Endothelial cell of umbilical vein (primary cell): ENCODE measurements around the gene ZNF786. TPM values are rescaled to one million over a fixed set of nuclear protein-coding genes. Genes with fewer than 3 reads are reported as not detected.

Experiments
- BruUV-seq: library from RNA; stranded (reverse); fragments of 400-500 nt; replicated peaks from 2 replicates; lab custom pipeline; 2021; lab: Mats Ljungman, UMichigan
- CTCF ChIA-PET: fragments of 300-600, 350-600 bp; sonication (Branson Sonifier 250); formaldehyde crosslinking; loops from one replicate; lab custom pipeline; 2021; ENCODE audit warnings: antibody characterized with exemption, inconsistent platforms; lab: Charles Lee
- POLR2A ChIA-PET: fragments of 300-600, 350-600 bp; sonication (Branson Sonifier 250); formaldehyde crosslinking; loops from one replicate; lab custom pipeline; 2021; ENCODE audit warnings: antibody characterized with exemption, inconsistent platforms; lab: Charles Lee
- DNase-seq: peaks from one replicate; pipeline ENCODE4 v3.0.0-alpha.2; 2011; ENCODE audit warnings: low read depth, low spot score
- FAIRE-seq: peaks from 2 replicates; lab custom pipeline; 2011; peaks lifted over from hg19 to GRCh38; lab: Jason Lieb, UNC
- H2AFZ ChIP-seq: 2 replicates; pipeline ENCODE4 v1.6.0; 2012; ENCODE audit warnings: low read depth, low read length, control low read depth, inconsistent platforms
- H3K27ac ChIP-seq: 2 replicates; pipeline ENCODE4 v1.5.1; 2011; ENCODE audit warnings: low read depth, mild to moderate bottlenecking, control low read depth, low read length, moderate library complexity; ENCODE audit not compliant: insufficient read depth
- H3K27me3 ChIP-seq, 2 experiments: 2 replicates each; pipeline versions ENCODE4 v1.6.0 to v1.6.1; 2011; ENCODE audit warnings: low read length in 2 of 2, mixed read lengths in 1 of 2; ENCODE audit not compliant: control insufficient read depth in 2 of 2, insufficient read depth in 2 of 2
- H3K36me3 ChIP-seq, 2 experiments: 2 replicates in 1 of 2; 3 replicates in 1 of 2; pipeline ENCODE4 v1.5.1; 2011; ENCODE audit warnings: low read length in 2 of 2, mild to moderate bottlenecking in 1 of 2, moderate library complexity in 1 of 2; ENCODE audit not compliant: control insufficient read depth in 2 of 2, insufficient read depth in 2 of 2; ENCODE audit errors: extremely low read depth in 1 of 2
- H3K4me1 ChIP-seq: 3 replicates; pipeline ENCODE4 v1.5.1; 2011; ENCODE audit warnings: mild to moderate bottlenecking, low read length; ENCODE audit not compliant: control insufficient read depth, insufficient read depth; ENCODE audit errors: extremely low read depth
- H3K4me2 ChIP-seq: 2 replicates; pipeline ENCODE4 v1.6.1; 2011; ENCODE audit warnings: low read length, control low read depth, mixed read lengths; ENCODE audit not compliant: insufficient read depth
- H3K4me3 ChIP-seq, 3 experiments: fragments of 200-600 bp in 1 of 3; sonication (generic), shearing (Covaris generic) in 1 of 3; replicated peaks in 1 of 3; 2 replicates each; pipeline ENCODE4 v1.5.1; 2011 to 2016; ENCODE audit warnings: control low read depth in 3 of 3, low read length in 3 of 3, mild to moderate bottlenecking in 2 of 3, inconsistent platforms in 1 of 3, low read depth in 1 of 3, moderate library complexity in 1 of 3; ENCODE audit not compliant: insufficient read depth in 1 of 3
- H3K79me2 ChIP-seq: 2 replicates; pipeline ENCODE4 v1.6.0; 2012; ENCODE audit warnings: low read length, inconsistent platforms; ENCODE audit not compliant: control insufficient read depth, insufficient read depth
- H3K9ac ChIP-seq: replicated peaks from 2 replicates; pipeline ENCODE3; 2011; ENCODE audit warnings: low read length, control low read depth; ENCODE audit not compliant: insufficient read depth; ENCODE audit errors: extremely low read depth
- H3K9me1 ChIP-seq: replicated peaks from 3 replicates; pipeline ENCODE4 v1.6.0; 2011; ENCODE audit warnings: mild to moderate bottlenecking, low read length; ENCODE audit not compliant: control insufficient read depth, insufficient read depth; ENCODE audit errors: extremely low read depth
- H3K9me3 ChIP-seq: replicated peaks from 2 replicates; pipeline ENCODE4 v1.5.1; 2012; ENCODE audit warnings: low read length, inconsistent platforms; ENCODE audit not compliant: control insufficient read depth, insufficient read depth
- H4K20me1 ChIP-seq: replicated peaks from 2 replicates; pipeline ENCODE3; 2011; ENCODE audit warnings: mild to moderate bottlenecking, low read length; ENCODE audit not compliant: control insufficient read depth, insufficient read depth; ENCODE audit errors: extremely low read depth
- EZH2 ChIP-seq: IDR thresholded peaks from 2 replicates; pipeline ENCODE4 v1.6.1; 2012; ENCODE audit warnings: borderline replicate concordance, low read depth, mild to moderate bottlenecking, moderate library complexity, low read length, inconsistent platforms; ENCODE audit not compliant: severe bottlenecking
- FOS ChIP-seq: IDR thresholded peaks from 2 replicates; pipeline ENCODE4 v1.6.1; 2011; ENCODE audit warnings: mild to moderate bottlenecking, low read length, moderate library complexity, borderline replicate concordance; ENCODE audit not compliant: insufficient read depth
- GATA2 ChIP-seq: IDR thresholded peaks from 2 replicates; pipeline ENCODE4 v1.7.0; 2011; ENCODE audit warnings: low read depth, mild to moderate bottlenecking, moderate library complexity, mixed read lengths, low read length; ENCODE audit not compliant: insufficient read length, insufficient read depth
- JUN ChIP-seq: IDR thresholded peaks from 2 replicates; pipeline ENCODE4 v1.6.1; 2011; ENCODE audit warnings: borderline replicate concordance, low read depth; ENCODE audit not compliant: insufficient read length, insufficient read depth
- MYC ChIP-seq: IDR thresholded peaks from one replicate; pipeline ENCODE4 v1.6.1; 2011; ENCODE audit warnings: mild to moderate bottlenecking, low read depth, low read length
- POLR2A ChIP-seq: IDR thresholded peaks from 2 replicates; pipeline ENCODE4 v1.6.1; 2012; ENCODE audit warnings: low read depth, mild to moderate bottlenecking, control low read depth, low read length
- POLR2AphosphoS5 ChIP-seq: IDR thresholded peaks from 2 replicates; pipeline ENCODE4 v1.6.1; 2012; ENCODE audit warnings: low read depth, mild to moderate bottlenecking, control low read depth, low read length, moderate library complexity; ENCODE audit not compliant: insufficient read depth
- dilution Hi-C: fragments of 300-500 bp; cut with MboI; formaldehyde crosslinking; loops from one replicate; pipeline ENCODE4 v1.15.0; 2019; ENCODE audit warnings: low sequenced_read_pairs; ENCODE audit not compliant: extremely low pct_ligation_motif_present
- intact Hi-C: fragments of 100-400 bp; cut with micrococcal nuclease; formaldehyde crosslinking; loops from one replicate; pipeline ENCODE4 v1.10.0; 2022
- polyA plus RNA-seq, 4 experiments: library from polyadenylated mRNA; depleted of rRNA in 3 of 4; stranded (reverse) in 3 of 4; unstranded in 1 of 4; fragments of >200 nt; gene quantifications; 2 replicates each; pipeline versions ENCODE4 v1.2.1 to v1.2.3, GENCODE V29; 2011 to 2012; ENCODE audit warnings: missing spikeins in 1 of 4
- total RNA-seq: library from RNA; stranded (reverse); gene quantifications from 2 replicates; pipeline ENCODE4 v1.2.3, GENCODE V29; 2021
- TF ChIP-seq, protein P1 (sequence below), 2 donors: IDR thresholded peaks; 1 replicate in 1 of 2; 2 replicates in 1 of 2; pipeline ENCODE4 v1.5.1; 2011; ENCODE audit warnings: low read length in 2 of 2, mild to moderate bottlenecking in 2 of 2, moderate library complexity in 2 of 2, control low read depth in 1 of 2, inconsistent platforms in 1 of 2, low read depth in 1 of 2; ENCODE audit not compliant: insufficient read depth in 1 of 2; ENCODE audit errors: extremely low read depth in 1 of 2
- TF ChIP-seq, protein P2 (sequence below): IDR thresholded peaks from 2 replicates; pipeline ENCODE4 v1.6.1; 2011; ENCODE audit not compliant: insufficient read depth, insufficient read length

Gene ZNF786
- total and polyA plus RNA-seq, 2 donors (not counting 3 experiments of a cell fraction or from before 2014, with no cell fraction given) = 2.8 to 5.9 TPM

DNA sequence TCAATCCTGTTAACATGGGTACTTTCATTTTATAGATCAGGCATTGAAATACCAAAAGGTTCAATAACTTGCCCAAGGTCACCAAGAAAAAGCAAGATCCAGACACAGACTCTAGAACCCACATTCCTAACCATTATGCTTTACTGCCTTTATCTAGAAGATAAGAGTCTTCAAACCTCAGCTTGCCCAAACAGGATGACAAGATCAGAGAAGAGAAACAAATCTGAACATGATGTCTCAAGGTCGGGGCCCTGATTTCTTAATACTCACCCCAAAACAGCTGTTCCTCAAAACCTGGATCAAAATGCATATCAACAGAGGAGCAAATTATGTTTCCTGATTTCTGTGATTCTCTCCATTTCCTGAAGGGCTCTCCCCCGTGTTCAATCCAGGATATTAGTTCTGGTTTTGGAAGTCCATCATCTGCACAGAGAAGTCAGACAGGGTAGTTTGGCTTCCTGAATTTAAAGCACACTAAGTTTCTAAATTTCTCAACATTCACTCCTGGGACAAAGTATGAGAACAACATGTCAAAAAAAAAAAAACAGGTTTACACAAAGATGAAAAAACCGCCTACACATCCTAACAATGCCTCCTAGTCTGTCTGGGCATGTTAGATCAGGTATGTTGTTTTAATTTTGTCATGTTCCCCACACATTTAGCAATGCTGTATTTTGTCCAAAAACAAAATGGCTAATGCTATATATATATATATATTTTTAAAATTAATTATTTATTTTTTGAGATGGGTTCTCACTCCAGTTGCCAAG is 16.2 kb downstream of the ZNF786 start:
- FAIRE-seq = no peak

DNA sequence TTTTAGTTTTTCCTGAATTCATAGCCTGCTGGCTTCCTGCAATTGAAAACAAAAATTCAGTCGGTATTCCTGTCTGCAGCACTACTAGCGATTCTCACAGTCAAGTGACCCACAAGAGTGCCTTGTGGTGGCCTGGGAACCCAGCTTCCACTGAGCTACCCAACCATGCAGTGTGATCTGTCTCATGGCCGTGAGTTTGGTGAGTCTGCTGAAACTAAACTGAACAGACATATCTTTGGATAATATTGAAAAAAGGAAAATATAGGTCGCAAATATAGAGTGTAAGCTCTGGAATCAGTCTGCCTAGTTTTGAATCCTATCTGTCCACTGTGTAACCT is 18.1 kb downstream of the ZNF786 start:
- intact Hi-C loops (no loop called here), dilution Hi-C loops (no loop called here)
- no peaks in the 10 kb centered on the region for H3K9me1 ChIP-seq
- no peak overlapping the region for H2AFZ ChIP-seq
- H3K4me1 ChIP-seq = no peaks in the 10 kb centered on the region
- no peaks in the 10 kb centered on the region for H4K20me1 ChIP-seq
- no peak overlapping the region for H3K4me2 ChIP-seq
- DNase-seq = no peak
- ChIA-PET CTCF (interaction anchor here (1.9 kb wide), 1 partner anchor 67 kb away, joined by 6 read pairs; no protein-coding TSS in a partner anchor), POLR2A (no interaction called here)
- no peak overlapping the region for H3K4me3 ChIP-seq
- H3K79me2 ChIP-seq = no peaks in the 10 kb centered on the region
- H3K27ac ChIP-seq = no peak overlapping the region
- FAIRE-seq = no peak
- BruUV-seq = no TSS peak
- TF ChIP-seq, protein P1, sequence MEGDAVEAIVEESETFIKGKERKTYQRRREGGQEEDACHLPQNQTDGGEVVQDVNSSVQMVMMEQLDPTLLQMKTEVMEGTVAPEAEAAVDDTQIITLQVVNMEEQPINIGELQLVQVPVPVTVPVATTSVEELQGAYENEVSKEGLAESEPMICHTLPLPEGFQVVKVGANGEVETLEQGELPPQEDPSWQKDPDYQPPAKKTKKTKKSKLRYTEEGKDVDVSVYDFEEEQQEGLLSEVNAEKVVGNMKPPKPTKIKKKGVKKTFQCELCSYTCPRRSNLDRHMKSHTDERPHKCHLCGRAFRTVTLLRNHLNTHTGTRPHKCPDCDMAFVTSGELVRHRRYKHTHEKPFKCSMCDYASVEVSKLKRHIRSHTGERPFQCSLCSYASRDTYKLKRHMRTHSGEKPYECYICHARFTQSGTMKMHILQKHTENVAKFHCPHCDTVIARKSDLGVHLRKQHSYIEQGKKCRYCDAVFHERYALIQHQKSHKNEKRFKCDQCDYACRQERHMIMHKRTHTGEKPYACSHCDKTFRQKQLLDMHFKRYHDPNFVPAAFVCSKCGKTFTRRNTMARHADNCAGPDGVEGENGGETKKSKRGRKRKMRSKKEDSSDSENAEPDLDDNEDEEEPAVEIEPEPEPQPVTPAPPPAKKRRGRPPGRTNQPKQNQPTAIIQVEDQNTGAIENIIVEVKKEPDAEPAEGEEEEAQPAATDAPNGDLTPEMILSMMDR (IDR thresholded peaks at IDR 0.05; ENCODE audit: extremely low read depth in 1 of 2, insufficient read depth in 1 of 2, low read depth in 1 of 2, low read length in 2 of 2) = no peak
- TF ChIP-seq GATA2 = no peak
- TF ChIP-seq MYC = no peak
- no peak for TF ChIP-seq EZH2
- no peak for TF ChIP-seq POLR2AphosphoS5
- no peak for TF ChIP-seq POLR2A
- TF ChIP-seq FOS = no peak
- no peak for TF ChIP-seq JUN
- TF ChIP-seq, protein P2, sequence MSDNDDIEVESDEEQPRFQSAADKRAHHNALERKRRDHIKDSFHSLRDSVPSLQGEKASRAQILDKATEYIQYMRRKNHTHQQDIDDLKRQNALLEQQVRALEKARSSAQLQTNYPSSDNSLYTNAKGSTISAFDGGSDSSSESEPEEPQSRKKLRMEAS = no peak
- no peaks in the 10 kb centered on the region for H3K27me3 ChIP-seq
- H3K9ac ChIP-seq = no peak overlapping the region
- H3K36me3 ChIP-seq = peaks cover 9 to 21% of the 10 kb centered on the region in 2 experiments
- H3K9me3 ChIP-seq = no peaks in the 10 kb centered on the region

More for the DNA sequence above, 16.2 kb downstream of the ZNF786 start:
- ChIA-PET POLR2A (no interaction called here), CTCF (interaction anchor here (1.1 to 1.8 kb wide), 2 partner anchors 8 to 13 kb away, joined by 3 to 7 read pairs; no protein-coding TSS in a partner anchor)
- Histone ChIP-seq H3K4me1 (no peaks in the 10 kb centered on the region), H4K20me1 (no peaks in the 10 kb centered on the region), H3K27me3 (no peaks in the 10 kb centered on the region), H2AFZ (no peak overlapping the region), H3K36me3 (peaks cover 9 to 21% of the 10 kb centered on the region in 2 experiments), H3K9ac (no peak overlapping the region), H3K9me3 (no peaks in the 10 kb centered on the region), H3K9me1 (no peaks in the 10 kb centered on the region), H3K4me2 (no peak overlapping the region), H3K4me3 (no peak overlapping the region), H3K79me2 (no peaks in the 10 kb centered on the region), H3K27ac (no peak overlapping the region)
- dilution Hi-C loops (no loop called here), intact Hi-C loops (no loop called here)
- TF ChIP-seq, protein P2 = no peak
- no TSS peak for BruUV-seq
- no peak for DNase-seq
